ENCODE data around the gene RABL3. TPM values are rescaled to one million over a fixed set of nuclear protein-coding genes. Genes with fewer than 3 reads are reported as not detected.

Gene RABL3
- total and polyA plus RNA-seq, 10 donors: 4.3 to 24.0 (median 15.9) TPM

DNA sequence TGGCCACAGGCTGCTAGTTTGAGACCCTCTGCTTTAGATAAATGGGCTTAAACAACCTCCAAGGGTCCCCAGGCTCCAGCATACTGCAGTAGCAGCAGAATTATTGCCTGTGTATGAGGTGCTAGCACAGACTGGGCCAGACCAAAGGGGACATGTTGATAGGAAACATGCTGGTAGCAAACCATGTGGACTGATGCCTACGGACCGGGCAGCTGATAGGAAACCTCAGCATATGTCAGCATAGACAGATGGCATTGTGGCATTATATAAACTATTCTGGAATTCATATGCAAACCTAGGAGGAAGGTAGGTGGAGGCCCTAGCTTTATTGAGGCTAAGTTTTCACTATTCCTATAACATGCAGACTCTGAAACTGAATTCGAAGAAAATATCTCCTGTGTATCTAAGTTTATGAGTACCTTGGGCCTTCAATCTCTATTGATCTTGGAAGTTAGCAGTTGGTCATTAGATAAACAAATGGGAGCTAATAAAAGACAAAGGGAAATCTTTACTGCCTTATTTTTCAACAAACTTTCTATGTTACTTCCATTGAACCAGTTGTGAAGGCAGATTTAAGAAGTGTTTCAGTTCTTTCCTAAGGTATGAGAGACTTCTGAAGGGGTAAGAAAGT lies 58.5 kb downstream of the RABL3 start:
- no peak for TF ChIP-seq POLR2A (IDR thresholded peaks at IDR 0.05)
- TF ChIP-seq, protein P1, sequence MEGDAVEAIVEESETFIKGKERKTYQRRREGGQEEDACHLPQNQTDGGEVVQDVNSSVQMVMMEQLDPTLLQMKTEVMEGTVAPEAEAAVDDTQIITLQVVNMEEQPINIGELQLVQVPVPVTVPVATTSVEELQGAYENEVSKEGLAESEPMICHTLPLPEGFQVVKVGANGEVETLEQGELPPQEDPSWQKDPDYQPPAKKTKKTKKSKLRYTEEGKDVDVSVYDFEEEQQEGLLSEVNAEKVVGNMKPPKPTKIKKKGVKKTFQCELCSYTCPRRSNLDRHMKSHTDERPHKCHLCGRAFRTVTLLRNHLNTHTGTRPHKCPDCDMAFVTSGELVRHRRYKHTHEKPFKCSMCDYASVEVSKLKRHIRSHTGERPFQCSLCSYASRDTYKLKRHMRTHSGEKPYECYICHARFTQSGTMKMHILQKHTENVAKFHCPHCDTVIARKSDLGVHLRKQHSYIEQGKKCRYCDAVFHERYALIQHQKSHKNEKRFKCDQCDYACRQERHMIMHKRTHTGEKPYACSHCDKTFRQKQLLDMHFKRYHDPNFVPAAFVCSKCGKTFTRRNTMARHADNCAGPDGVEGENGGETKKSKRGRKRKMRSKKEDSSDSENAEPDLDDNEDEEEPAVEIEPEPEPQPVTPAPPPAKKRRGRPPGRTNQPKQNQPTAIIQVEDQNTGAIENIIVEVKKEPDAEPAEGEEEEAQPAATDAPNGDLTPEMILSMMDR (IDR thresholded peaks at IDR 0.05 in 8 of 11, conservative IDR thresholded peaks at IDR 0.05 in 3 of 11): no peak
- no peak for TF ChIP-seq POLR2AphosphoS5 (IDR thresholded peaks at IDR 0.05)
- H3K27ac ChIP-seq: no peak overlapping the region
- intact Hi-C loops (cut with DNase I; ENCODE audit: low total_unique reads): no loop called here
- DNase-seq: no peak
- no peak overlapping the region for H3K4me3 ChIP-seq
- 92 to 98% (median 94%) methylated on average over 3 of the region's 3 CpGs for WGBS, 5 donors
- H3K36me3 ChIP-seq: peaks cover 0 to 9% (median 0%) of the 10 kb centered on the region in 6 donors
- no peaks in the 10 kb centered on the region for H3K27me3 ChIP-seq (replicated peaks in 1 of 7)
- peaks cover 4 to 16% (median 7%) of the 10 kb centered on the region in 6 donors for H3K4me1 ChIP-seq
- H3K9me3 ChIP-seq: no peaks in the 10 kb centered on the region

DNA sequence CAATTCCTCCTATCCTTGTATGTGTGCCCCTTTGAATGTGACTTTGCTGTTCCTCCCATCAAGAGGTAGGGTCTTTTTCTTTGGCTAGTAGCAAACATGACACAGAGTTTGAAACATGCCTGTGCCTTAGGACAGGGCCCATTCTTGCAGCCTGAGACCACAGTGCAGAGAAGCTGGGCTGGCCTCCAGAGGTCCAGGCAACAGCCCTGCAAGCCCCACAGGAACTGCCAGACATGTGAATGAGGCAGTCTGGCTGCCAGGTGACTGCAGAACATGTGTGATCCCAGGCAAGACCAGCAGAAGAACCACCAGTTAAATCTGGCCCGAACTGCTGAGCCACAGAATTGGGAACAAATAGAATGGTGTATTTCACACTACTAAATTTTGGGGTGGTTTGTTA lies 59.1 kb downstream of the RABL3 start:
- H3K9me3 ChIP-seq: no peaks in the 10 kb centered on the region
- H3K27me3 ChIP-seq (replicated peaks in 1 of 7): no peaks in the 10 kb centered on the region
- intact Hi-C loops (cut with DNase I; ENCODE audit: low total_unique reads): no loop called here
- H3K4me1 ChIP-seq: peaks cover 8 to 16% (median 11%) of the 10 kb centered on the region in 6 donors
- peaks cover 0 to 8% (median 0%) of the 10 kb centered on the region in 6 donors for H3K36me3 ChIP-seq
- DNase-seq: no peak
- no peak overlapping the region for H3K4me3 ChIP-seq
- TF ChIP-seq POLR2A (IDR thresholded peaks at IDR 0.05) (no peak), POLR2AphosphoS5 (IDR thresholded peaks at IDR 0.05) (no peak)
- TF ChIP-seq, protein P1 (IDR thresholded peaks at IDR 0.05 in 8 of 11, conservative IDR thresholded peaks at IDR 0.05 in 3 of 11): no peak
- 93 to 100% (median 98%) methylated on average over 1 of the region's 1 CpG for WGBS, 5 donors
- no peak overlapping the region for H3K27ac ChIP-seq

DNA sequence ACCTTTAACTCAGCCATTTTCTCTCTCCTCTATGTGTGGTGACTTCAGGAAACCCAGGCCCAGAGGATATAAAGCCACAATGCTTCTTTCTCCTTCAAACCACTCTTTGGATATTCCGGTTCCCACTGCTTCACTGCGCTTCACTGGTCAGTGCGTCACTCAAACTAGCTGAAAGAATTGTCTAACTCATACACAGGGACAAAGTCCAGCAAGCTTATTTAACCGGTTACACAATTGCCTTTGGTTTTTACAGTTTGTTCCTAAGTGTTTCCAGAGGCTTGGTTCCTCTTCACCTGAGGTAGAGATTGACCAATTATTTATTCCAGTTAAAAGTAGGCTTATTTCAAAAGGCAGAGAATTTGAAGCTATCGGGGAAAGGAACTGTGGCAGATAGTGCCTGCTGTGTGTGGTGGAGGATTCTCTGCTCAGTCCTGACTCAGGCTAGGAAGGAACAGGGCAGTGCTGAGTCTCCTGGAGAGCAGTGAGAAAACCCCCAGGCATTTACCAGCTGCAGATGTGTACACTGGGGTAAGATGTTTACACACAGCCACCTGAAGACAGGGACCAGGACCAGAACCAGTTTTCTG lies 60.1 kb downstream of the RABL3 start, which contains the start of gene HGD:
TSS of gene HGD (minus strand) at position 145 of the 587 bp plus-strand sequence. CDS start at position 17, 128 bp downstream.
- H3K27ac ChIP-seq: no peak within 1 kb of the TSS
- DNase-seq: no peak
- TF ChIP-seq, protein P1 (IDR thresholded peaks at IDR 0.05 in 8 of 11, conservative IDR thresholded peaks at IDR 0.05 in 3 of 11): no peak
- TF ChIP-seq POLR2AphosphoS5 (IDR thresholded peaks at IDR 0.05) (no peak), POLR2A (IDR thresholded peaks at IDR 0.05) (no peak)
- no peak within 1 kb of the TSS for H3K4me3 ChIP-seq
- H3K9me3 ChIP-seq: peaks cover 0 to 6% (median 0%) of the 10 kb centered on the region in 8 donors
- H3K27me3 ChIP-seq (replicated peaks in 1 of 7): no peaks in the 10 kb centered on the region
- WGBS, 5 donors: 77 to 94% (median 90%) methylated on average over 5 of the region's 5 CpGs
- intact Hi-C loops (cut with DNase I; ENCODE audit: low total_unique reads): no loop called here
- H3K4me1 ChIP-seq: peaks cover 6 to 22% (median 13%) of the 10 kb centered on the region in 6 donors
- peaks cover 0 to 8% (median 0%) of the 10 kb centered on the region in 6 donors for H3K36me3 ChIP-seq

DNA sequence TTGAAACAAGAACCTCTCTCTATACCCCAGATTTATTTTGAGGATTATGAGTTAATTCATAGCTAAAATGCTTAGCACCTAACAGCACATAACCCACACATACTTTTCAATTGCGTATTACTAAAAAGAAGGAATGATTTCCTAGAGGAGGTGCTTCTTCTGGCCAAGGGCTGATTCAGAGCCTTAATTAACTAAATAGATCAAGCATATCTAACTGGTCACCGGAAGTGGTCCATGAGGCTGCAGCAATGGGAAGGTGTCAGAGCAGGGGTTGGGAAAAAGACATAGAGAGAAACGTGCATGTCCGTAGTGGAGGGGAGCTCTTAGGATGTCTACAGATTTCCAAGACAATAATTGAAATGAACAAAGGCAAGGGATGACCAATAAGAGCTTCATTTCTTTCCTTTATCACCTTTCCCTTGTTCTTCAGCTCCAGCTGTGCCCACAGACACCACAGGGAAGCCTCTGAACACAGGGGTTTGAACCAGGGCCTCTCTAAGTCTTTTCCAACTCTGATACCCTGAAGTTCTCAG lies 60.7 kb downstream of the RABL3 start:
- DNase-seq: no peak
- no peak overlapping the region for H3K27ac ChIP-seq
- H3K36me3 ChIP-seq: peaks cover 0 to 5% (median 0%) of the 10 kb centered on the region in 6 donors
- H3K4me1 ChIP-seq: peaks cover 6 to 22% (median 13%) of the 10 kb centered on the region in 6 donors
- TF ChIP-seq POLR2A (IDR thresholded peaks at IDR 0.05) (no peak), POLR2AphosphoS5 (IDR thresholded peaks at IDR 0.05) (no peak)
- TF ChIP-seq, protein P1 (IDR thresholded peaks at IDR 0.05 in 8 of 11, conservative IDR thresholded peaks at IDR 0.05 in 3 of 11): no peak
- no peaks in the 10 kb centered on the region for H3K27me3 ChIP-seq (replicated peaks in 1 of 7)
- 88 to 99% (median 95%) methylated on average over 4 of the region's 4 CpGs for WGBS, 5 donors
- no peak overlapping the region for H3K4me3 ChIP-seq
- intact Hi-C loops (cut with DNase I; ENCODE audit: low total_unique reads): no loop called here
- H3K9me3 ChIP-seq: peaks cover 0 to 6% (median 0%) of the 10 kb centered on the region in 8 donors
